Dermis blood vessel endothelial cell (primary cell): Measurements from ENCODE around the gene EGFR. TPM values are rescaled to one million over a fixed set of nuclear protein-coding genes. Genes with fewer than 3 reads are reported as not detected.

Experiments used
- DNase-seq: peaks from one replicate; pipeline ENCODE4 v3.0.0; 2010
- total RNA-seq: library from RNA; depleted of rRNA; stranded (reverse); fragments of >200 nt; gene quantifications from 2 replicates; pipeline ENCODE4 v1.2.3, GENCODE V29; 2014

Gene EGFR
- total RNA-seq, 1 donor from 2014 or later: 0.85 TPM

GRCh38 chr7:55231736-55232280, 213.0 kb downstream of the EGFR start:
- no peak for DNase-seq

DNA sequence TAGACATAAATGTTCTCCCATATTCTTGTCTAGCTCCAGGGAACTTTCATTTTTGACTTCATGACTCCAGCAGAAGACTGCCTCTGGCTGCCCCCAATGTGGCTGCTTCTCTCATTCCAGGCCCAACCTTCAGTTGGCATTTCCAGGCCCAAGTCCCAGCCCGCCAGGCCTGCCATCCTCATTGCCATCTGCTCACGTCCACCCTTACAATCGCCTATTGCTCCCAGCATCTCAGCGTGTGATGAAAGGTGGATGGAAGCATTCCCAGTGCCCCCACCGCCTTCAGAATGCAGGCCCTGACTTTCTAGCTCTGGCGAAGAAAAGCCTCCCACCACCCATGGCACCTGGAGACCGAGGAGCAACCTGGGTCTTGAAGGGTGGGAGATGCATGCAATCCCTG, 214.2 kb downstream of the EGFR start:
- DNase-seq: no peak

DNA sequence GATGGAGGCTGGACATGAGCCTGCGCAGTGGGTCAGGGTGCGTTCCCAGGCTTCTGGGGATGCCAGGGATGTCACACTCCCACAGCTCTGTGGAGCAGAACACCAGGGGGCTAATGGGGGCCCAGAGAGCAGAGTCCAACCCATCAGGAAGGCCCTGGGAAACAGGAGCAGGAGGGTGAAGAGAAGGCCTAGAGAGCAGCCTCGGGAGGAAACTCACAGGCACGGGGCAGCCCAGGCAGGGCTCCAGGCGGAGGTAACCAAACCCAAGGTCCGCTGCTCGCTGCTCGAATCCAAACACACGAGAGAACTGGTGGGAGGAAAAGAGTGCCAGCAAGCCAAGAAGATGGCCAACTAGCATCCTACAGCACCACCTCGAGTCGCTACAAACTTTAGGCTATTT, 215.6 kb downstream of the EGFR start:
- no peak for DNase-seq

DNA sequence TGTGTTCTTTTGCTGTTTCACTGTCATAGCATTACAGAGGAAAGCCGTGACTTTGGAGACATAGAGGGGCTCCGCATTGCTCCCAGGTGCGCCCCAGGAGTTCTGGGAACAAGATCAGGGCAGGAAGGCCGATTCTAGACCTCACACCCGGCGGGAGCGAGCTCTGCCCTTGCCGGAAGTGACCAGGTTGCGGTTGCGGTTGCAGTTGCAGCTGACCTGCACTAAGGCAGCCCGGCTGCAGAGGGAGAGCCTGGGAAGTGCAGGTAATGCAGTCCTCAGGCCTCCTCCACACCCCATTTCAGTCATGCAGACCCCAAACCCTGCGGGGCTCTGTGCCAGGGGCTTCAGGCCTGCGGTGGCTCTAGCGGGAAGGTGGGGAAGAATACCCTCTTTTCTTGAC, 216.3 kb downstream of the EGFR start:
- no peak for DNase-seq

GRCh38 chr7:55235801-55236200, 217.0 kb downstream of the EGFR start:
- DNase-seq: no peak

DNA sequence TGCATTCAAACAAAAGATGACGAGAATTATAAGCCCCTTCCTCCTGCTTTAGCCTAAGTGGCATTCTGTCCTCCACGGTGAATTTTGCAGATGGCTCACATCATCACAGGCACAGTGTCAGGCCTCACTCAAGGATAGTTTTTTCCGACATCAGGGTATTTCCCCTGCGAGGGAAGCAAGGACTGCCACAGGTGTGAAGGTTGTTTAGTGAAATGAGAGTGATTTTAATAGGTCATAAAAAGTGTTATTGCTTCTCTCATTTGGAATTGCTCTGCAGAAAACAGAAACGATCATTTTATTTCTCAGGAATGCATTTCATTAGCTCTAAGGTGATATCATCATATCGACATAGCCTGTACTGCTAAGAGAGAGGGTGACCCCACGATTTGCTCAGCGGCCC, 217.7 kb downstream of the EGFR start:
- DNase-seq: no peak

DNA sequence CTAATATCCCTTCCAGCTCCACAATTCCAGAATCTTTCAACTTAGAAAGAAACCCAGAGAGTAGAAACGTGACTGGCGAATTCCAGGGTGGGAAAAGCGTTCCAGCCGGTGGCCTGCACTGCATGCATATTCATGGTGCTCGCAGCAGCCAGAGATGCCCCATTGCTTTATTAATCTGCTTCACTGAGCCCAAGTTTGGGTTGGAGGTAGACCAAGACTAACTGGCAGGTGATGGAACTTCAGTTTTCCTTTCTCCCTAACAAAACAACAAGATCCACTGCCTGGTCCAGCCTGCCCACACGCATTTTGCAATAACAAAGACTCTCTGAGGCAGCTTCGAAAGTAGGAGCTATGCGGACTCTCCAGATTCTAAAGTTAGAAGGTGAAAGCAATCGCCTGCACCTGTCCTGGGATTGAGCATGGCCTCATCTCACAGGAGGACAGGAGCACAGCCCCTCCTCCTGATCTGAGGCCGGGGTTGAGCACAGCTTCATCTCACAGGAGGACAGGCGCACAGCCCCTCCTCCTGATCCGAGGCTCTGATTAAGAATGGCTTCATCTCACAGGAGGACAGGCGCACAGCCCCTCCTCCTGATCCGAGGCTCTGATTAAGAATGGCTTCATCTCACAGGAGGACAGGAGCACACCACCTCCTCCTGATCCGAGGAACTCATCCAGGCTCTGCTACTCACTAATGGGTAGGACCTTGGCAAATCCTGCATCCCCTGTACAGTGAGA, 218.5 kb downstream of the EGFR start:
- no peak for DNase-seq

DNA sequence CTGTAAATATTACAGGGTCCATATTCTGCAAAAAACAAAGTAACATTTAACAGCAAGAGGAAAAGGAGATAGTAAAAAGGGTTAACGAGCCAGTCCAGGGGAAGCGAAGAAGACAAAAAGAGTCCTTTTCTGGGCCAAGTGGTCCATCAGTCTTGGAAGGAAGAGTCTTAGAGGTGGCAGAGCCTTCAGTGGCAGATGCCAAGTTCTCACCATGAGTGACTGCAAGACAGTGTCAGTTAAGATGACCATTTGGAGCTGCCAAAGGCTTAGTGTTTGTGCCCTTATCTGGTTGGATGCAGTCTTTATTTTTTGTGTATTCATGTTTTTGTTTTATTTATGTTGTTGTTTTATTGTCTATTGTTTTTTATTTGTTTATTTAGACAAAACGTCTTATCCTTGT, 220.6 kb downstream of the EGFR start:
- DNase-seq: no peak

GRCh38 chr7:55240418-55241142, 221.8 kb downstream of the EGFR start:
- no peak for DNase-seq

- peak; percentile 17 for DNase-seq
Measured at GRCh38 chr7:55241958-55242357, 223.1 kb downstream of the EGFR start.

GRCh38 chr7:55242613-55243012, 223.8 kb downstream of the EGFR start:
- DNase-seq: no peak

DNA sequence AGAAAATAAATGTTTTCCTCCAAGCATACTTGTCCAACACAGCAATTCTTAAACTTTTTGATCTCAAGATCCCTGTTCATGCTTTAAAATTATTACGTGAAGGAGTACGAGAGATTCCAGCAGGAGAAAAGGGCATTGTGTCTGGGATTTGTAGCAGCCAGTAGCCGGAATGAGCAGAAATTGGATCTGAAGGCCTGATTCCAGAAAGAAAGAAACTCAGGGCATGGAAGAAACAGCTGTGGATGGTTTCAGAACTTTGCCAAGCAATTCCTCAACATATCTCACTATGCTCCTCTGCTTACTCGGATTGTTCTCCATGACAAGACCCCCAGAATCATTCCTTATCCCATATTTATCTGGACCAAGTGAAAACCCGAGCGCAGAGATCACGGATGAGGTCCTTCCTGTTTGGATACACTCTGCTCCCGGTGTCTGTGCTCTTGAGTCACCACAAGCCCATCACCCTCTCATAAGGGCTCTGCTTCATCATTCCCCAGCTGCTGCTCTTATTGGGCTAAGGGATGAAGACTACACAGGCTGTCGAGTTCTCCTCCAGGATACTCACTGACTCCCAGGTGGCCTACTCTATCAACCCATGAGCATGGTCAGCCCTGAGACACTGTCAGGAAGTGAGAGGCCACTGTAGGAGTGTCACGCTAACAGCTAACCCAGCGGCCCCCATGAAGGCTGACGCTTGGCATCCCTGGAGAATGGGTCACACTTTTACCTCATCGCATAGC, 225.4 kb downstream of the EGFR start:
- DNase-seq: no peak

DNA sequence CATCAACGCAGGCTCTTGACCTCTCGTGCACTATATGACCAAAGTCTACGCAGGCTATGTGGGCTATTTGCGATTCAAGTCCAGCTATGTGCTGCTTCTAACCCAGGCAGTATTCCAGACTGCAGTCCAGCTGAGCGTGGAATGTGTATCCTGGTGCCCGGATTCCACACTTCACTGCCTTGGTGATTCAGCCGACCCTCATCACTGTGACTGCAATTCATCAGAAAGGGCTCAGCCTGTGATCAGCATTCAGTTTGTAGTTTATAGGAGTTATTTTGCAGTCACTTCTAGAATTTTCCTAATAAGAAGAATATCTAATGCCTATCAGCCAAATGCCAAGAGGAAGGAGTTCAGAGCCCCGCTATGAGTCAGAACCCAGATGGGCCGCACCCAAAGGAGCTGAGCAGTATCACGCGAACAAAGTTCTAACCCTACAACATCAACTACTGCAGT, 226.5 kb downstream of the EGFR start:
- DNase-seq: no peak

DNA sequence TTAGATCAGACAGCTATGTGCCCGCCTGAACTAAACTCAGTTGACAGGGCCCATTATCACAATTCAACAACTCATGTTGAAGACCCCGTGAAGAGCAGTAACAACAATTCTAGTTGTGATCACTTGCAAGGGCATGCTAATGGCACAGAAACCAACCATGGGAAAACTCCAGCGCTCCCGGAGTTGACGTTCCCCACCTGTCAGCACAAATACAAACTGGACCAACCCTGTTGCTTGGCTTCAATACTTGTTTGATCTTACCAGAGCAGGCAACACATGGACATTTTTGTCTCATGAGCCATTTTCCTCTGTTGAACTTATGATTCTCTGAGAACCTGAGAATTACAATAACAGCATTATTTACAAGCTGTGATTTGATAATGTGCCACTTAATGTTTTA, 227.4 kb downstream of the EGFR start:
- DNase-seq: no peak

GRCh38 chr7:55247428-55247827, 228.6 kb downstream of the EGFR start:
- DNase-seq: no peak

DNA sequence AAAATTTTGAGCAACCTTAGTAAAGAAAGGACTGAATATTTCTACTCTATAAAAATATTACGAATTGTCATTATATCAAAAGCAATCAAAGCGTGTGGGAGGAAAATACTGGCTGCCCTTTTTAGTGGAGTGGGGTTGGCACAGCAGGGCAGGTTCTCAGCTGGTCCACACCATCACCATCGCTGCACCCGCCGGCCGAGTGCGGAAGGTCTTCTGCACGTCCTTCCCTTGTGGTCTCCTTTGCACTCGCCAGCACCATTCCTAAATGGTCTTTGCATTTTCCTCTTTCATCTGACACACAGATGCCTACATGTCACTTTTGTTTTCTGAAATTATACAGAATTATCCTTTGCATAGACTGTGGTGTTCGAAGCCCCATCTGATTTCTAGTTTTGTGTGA, 229.7 kb downstream of the EGFR start:
- DNase-seq: no peak

DNA sequence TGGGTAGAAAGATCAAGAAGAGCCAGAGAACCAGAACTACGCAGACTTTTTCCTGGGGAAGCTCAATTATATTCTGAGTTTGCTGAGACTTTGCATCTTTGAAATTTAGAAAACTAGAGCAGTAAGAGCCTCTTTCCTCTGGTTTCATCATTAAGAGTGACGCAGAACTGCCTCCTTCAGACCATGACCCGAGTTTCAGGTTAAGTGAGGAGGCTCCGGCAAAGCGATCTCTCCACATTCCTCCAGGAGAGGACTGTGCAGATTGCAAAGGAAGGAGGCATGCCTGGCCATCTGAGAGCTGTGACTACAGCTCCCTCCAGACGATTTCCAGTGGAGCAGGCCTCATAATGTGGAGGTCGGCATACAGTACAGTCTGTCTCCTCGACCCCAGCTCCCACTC, 230.5 kb downstream of the EGFR start:
- no peak for DNase-seq

DNA sequence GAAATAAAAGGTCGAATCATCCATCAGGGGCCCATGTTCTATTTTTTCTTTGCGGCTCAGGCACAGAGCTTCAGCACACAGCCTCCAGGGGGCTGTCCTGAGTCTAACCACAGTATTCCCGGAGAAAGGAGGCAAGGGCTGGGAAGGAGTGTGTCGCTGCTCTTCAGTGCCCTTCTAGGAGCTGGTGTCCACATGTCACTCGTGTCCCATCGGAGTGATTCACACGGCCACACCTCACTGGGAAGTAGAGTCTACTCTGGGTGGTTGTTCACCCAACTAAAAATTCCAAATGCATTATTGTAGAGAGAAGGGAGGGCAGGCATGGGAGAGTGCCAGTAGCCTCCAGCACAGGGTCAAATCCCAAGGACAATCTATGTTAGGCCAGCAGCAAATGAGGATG, 231.5 kb downstream of the EGFR start:
- peak; percentile 60 for DNase-seq

DNA sequence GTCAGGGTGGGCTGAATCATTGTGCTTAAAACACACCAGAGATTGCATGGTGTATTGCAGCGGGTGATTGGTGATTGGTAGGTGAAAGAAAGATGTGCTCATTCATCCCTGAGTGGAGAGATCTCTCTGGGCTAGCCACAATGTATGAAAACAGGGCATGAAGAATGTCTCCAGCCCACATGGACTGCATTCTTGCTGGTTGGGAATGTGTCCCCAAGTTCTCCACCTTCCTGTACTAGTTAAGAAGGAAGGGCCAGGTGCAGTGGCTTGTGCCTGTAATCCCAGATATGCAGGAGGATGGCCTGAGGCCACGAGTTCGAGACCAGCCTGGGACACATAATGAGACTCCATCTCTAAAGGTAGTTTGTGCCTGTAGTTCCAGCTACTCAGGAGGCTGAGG, 232.5 kb downstream of the EGFR start:
- DNase-seq: no peak

DNA sequence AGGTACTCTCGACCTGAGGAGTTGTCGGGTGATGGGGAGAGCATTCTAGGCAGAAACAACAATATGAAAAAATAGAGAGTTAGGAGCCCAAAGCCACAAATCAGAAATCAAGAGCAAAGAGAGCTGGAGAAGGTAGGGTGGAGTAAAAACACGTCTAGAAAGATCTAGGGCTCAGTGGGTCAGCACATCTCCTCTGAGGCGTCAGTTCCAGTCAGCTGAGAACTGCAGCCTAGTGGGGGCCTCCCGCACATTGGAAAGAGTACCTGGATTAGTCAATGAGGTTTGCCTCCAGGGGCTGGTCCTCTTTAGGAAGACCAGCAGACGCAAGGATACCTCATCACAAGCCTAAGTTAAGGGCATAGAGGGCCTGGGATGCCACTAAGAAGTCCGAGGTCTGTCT, 233.1 kb downstream of the EGFR start:
- no peak for DNase-seq

DNA sequence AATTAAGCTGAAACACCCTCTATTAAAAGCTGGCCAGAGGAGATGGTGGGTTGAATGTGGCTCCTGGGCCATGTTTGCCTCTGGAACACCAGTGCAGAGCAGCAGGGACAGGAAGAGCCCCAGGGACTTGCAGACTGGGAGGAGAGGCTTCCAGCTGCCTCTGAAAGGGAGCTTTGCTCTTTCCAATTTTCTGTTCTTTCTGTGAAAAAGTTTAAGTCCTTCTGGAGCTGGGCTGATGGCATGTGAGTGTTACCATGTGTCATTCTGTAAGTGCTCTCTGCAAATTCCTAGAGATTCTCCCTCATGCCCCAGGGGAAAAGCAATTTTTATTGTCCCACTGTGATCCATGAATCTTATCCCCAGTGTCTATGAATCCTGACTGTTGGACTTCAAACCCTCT, 233.6 kb downstream of the EGFR start:
- DNase-seq: no peak

DNA sequence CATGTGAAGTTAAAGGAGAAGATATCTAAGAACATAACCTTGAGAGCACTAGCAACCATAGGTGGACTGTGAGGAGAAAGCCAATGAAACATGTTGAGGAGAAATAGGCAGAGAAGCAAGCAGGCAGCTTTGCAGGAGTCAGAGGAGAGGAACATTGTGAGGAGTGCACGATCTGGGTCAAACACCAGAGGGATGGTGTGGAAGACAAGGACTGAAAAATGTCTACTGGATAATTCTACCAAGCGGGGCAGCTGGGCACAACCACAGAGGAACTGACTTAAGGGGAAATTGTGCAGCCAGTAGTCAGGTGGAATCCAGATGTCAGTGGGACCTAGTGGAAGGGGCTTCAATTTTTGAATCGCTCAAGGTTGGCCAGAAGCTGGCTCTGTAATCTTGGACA, 234.4 kb downstream of the EGFR start:
- DNase-seq: no peak

DNA sequence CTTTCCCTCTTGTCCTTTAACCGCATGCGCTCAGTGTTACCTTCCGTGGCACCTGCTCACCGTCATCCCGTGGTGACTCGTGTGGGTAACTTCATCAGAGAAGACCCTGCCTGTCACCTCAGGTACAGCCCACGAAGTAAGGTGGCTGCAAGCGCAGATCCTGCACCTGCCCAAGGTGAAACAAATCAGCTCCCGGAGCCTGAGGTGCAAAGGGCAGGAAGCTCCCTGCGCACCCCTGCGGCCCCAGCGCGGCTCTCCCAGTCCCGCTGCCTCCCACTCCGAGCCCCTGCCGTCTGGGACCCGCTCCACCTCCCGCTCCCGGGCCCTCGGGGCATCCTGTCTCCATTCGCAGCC, 235.4 kb downstream of the EGFR start:
- no peak for DNase-seq
